ENCODE data around the gene NDUFC2.

DNA sequence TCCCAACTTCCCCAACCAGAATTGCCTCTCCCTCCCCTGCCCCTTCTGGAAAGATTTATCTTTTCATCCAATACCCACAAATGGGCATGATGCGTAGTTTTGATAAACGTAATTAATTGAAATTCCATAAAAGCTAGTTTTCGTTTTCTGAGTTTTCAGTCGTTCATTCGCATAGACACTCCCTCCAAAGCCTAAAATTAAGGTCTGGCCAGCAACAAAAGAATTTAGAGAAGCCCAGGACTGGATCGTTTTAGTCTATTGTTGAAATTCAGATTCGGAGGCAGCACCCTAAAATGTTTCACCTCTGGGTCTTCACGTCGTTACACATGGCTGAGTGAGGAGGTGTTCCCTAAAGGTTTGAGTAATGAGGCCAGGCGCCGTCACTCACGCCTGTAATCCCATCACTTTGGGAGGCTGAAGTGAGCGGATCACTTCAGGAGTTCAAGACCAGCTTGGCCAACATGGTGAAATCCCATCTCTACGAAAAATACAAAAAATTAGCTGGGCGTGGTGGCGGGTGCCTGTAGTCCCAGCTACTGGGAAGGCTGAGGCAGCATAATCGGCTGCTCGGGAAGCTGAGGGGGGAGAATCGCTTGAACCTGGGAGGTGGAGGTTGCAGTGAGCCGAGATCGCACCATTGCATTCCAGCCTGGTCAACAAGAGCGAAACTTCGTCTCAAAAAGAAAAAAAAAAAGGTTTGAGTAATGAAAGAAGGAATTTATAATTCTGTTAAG, 589 bp upstream of the NDUFC2 start:
- TF ChIP-seq CTCF (IDR thresholded peaks at IDR 0.05) (no peak), EZH2 (IDR thresholded peaks at IDR 0.05; ENCODE audit: borderline replicate concordance, insufficient read depth, low read depth, low read length, poor library complexity, severe bottlenecking) (no peak)

All from B cell (primary cell).